Esophagus squamous epithelium (tissue), 5 donors: Measurements from ENCODE around the gene TPX2. TPM values are rescaled to one million over a fixed set of nuclear protein-coding genes. Genes with fewer than 3 reads are reported as not detected.
"Not testable (repeated sequence)": the region's sequence is repeated elsewhere in the genome, so short reads cannot be mapped to it uniquely, and the experiment has no call there.

ENCODE experiments used
- DNase-seq: peaks from one replicate; lab custom pipeline; 2025; lab: John Stamatoyannopoulos, UW
- H3K27ac ChIP-seq, 4 donors: fragments of 200-600 bp; sonication (generic); one replicate each; pipeline ENCODE4 v1.5.1; 2016 to 2019; ENCODE audit warnings: mild to moderate bottlenecking in 1 of 4
- H3K27me3 ChIP-seq, 4 donors: fragments of 200-600 bp; sonication (generic); 1 replicate in 3 of 4; 2 replicates in 1 of 4; pipeline versions ENCODE4 v1.5.1 to v1.6.0; 2017 to 2021; ENCODE audit warnings: antibody characterized with exemption in 1 of 4
- H3K36me3 ChIP-seq, 3 donors: fragments of 200-600 bp; sonication (generic); one replicate each; pipeline ENCODE4 v1.5.1; 2016 to 2019
- H3K4me1 ChIP-seq, 3 donors: fragments of 200-600 bp; sonication (generic); one replicate each; pipeline ENCODE4 v1.5.1; 2017 to 2019
- H3K4me3 ChIP-seq, 4 donors: fragments of 200-600 bp; sonication (generic); 1 replicate in 3 of 4; 2 replicates in 1 of 4; pipeline ENCODE4 v1.5.1; 2016 to 2019; ENCODE audit warnings: mild to moderate bottlenecking in 2 of 4, moderate library complexity in 1 of 4
- H3K9me3 ChIP-seq, 3 donors: fragments of 200-600 bp; sonication (generic); one replicate each; pipeline ENCODE4 v1.5.1; 2016 to 2019
- CTCF ChIP-seq, 6 experiments: fragments of 450-650 bp in 4 of 6; fragments of 200-600 bp in 2 of 6; sonication (generic) in 2 of 6; IDR thresholded peaks; one replicate each; pipeline ENCODE4 v1.5.1; 2016 to 2019; ENCODE audit warnings: antibody characterized with exemption in 6 of 6, mild to moderate bottlenecking in 4 of 6, moderate library complexity in 4 of 6
- POLR2A ChIP-seq, 4 donors: fragments of 450-650 bp; IDR thresholded peaks; one replicate each; pipeline ENCODE4 v1.6.1; 2017; ENCODE audit warnings: antibody characterized with exemption in 4 of 4, mild to moderate bottlenecking in 4 of 4, moderate library complexity in 3 of 4
- WGBS, 2 donors: methylation state at CpG; one replicate each; pipeline ENCODE4 v1.1.5; 2018; 5-methylcytosine and 5-hydroxymethylcytosine counted together
- intact Hi-C: fragments of 100-400 bp; cut with DNase I; formaldehyde crosslinking; loops from one replicate; pipeline ENCODE4 v1.15.0; 2022
- total RNA-seq, 4 donors: library from RNA; depleted of rRNA; stranded (reverse); fragments of >200 nt; gene quantifications; one replicate each; pipeline ENCODE4 v1.1.0, GENCODE V29; 2016
- donor health status: DM: yes; HTN: yes; CAD: no.

TPX2 gene
- total RNA-seq, 4 donors from 2014 or later: 11.4 to 47.1 (median 18.2) TPM

DNA sequence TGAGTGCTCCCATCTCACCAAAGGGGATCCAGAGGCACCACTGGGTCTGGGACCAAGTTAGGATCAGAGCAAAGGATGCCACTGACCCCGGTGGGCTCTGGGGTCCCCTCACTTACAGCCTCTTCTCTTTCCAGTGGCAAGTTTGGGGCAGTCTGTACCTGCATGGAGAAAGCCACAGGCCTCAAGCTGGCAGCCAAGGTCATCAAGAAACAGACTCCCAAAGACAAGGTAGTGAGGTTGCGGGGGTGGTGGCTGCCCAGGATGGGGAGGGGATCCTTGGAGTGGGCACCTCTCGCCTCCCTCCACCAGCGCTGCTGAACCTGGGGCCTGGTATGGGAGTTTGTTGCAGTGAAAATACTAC is 85.0 kb downstream of the TPX2 start:
- no peak for TF ChIP-seq POLR2A (IDR thresholded peaks at IDR 0.05)
- TF ChIP-seq CTCF (IDR thresholded peaks at IDR 0.05): no peak
- Histone ChIP-seq H3K36me3 (no peaks in the 10 kb centered on the region), H3K9me3 (no peaks in the 10 kb centered on the region), H3K4me3 (no peak overlapping the region), H3K4me1 (peaks cover 7 to 13% (median 9%) of the 10 kb centered on the region in 3 donors), H3K27me3 (peaks cover 0 to 7% (median 0%) of the 10 kb centered on the region in 4 donors), H3K27ac (no peak overlapping the region)
- intact Hi-C loops: loop anchor here (10.0 kb wide), 1 partner anchor 201 kb away; no protein-coding TSS in a partner anchor
- no CpG with 5 or more reads among the region's 4 CpGs for WGBS, 2 donors
- DNase-seq: no peak

- no peak for TF ChIP-seq POLR2A (IDR thresholded peaks at IDR 0.05)
- TF ChIP-seq CTCF (IDR thresholded peaks at IDR 0.05): no peak
- DNase-seq: no peak
- Histone ChIP-seq H3K4me1 (peaks cover 7 to 13% (median 9%) of the 10 kb centered on the region in 3 donors), H3K36me3 (no peaks in the 10 kb centered on the region), H3K9me3 (no peaks in the 10 kb centered on the region), H3K27ac (no peak overlapping the region), H3K27me3 (peaks cover 0 to 7% (median 0%) of the 10 kb centered on the region in 4 donors), H3K4me3 (no peak overlapping the region)
- intact Hi-C loops: loop anchor here (10.0 kb wide), 1 partner anchor 200 kb away; no protein-coding TSS in a partner anchor
- WGBS, 2 donors: 73 to 85% methylated on average over 14 of the region's 14 CpGs
Measured at GRCh38 chr20:31824554-31825313, 85.6 kb downstream of the TPX2 start.

DNA sequence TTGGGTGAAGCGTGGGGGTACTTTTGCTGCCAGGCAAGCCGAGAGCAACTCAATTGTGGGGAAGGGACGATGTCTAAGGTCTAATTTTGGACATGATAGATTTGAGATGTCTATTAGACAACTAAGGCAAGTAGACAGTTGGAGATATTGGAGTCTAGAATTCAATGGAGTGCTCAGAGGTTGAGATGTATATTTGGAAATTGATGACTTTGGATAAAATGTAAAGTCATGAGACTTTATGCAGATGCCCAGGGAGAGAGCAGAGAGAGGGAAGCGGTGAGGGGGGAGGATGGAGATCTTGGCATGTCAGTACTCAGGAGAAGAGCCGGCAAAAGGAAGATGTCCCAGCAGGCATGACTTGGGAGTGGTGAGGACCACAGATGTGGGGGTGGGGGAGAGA is 87.0 kb downstream of the TPX2 start:
- WGBS, 2 donors: 71 to 89% methylated on average over 5 of the region's 5 CpGs
- no peak for DNase-seq
- Histone ChIP-seq H3K36me3 (no peaks in the 10 kb centered on the region), H3K27ac (no peak overlapping the region), H3K9me3 (no peaks in the 10 kb centered on the region), H3K4me1 (peaks cover 7 to 13% (median 9%) of the 10 kb centered on the region in 3 donors), H3K4me3 (no peak overlapping the region), H3K27me3 (peaks cover 0 to 3% (median 0%) of the 10 kb centered on the region in 4 donors)
- TF ChIP-seq CTCF (IDR thresholded peaks at IDR 0.05) (no peak), POLR2A (IDR thresholded peaks at IDR 0.05) (no peak)
- intact Hi-C loops: loop anchor here (10.0 kb wide), 1 partner anchor 199 kb away; no protein-coding TSS in a partner anchor

DNA sequence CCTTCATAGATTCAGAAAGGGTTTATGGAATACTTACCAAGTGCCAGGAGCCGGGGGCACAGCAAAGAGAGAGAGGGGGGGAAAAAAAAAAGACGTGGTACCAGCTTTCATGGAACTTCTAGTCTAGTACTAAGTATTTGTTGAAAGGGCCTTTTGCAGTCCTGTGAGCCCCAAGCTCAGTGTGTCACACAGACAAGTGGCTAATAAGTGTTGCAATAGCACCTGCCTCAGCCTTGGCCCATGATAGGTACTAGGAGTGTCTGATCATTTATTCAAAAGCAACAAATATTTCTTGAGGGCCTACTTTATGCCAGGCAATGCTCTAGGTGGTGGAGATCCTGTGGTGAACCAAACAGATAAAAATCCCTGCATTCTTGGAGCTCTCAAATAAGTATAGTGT is 88.0 kb downstream of the TPX2 start:
- intact Hi-C loops: loop anchor here (10.0 kb wide), 1 partner anchor 198 kb away; no protein-coding TSS in a partner anchor
- Histone ChIP-seq H3K27me3 (no peaks in the 10 kb centered on the region), H3K4me1 (peaks cover 7 to 13% (median 9%) of the 10 kb centered on the region in 3 donors), H3K36me3 (no peaks in the 10 kb centered on the region), H3K4me3 (no peak overlapping the region), H3K9me3 (no peaks in the 10 kb centered on the region), H3K27ac (no peak overlapping the region)
- WGBS, 2 donors: 48 to 71% methylated on average over 2 of the region's 2 CpGs
- TF ChIP-seq CTCF (IDR thresholded peaks at IDR 0.05) (no peak), POLR2A (IDR thresholded peaks at IDR 0.05) (no peak)
- DNase-seq: no peak

DNA sequence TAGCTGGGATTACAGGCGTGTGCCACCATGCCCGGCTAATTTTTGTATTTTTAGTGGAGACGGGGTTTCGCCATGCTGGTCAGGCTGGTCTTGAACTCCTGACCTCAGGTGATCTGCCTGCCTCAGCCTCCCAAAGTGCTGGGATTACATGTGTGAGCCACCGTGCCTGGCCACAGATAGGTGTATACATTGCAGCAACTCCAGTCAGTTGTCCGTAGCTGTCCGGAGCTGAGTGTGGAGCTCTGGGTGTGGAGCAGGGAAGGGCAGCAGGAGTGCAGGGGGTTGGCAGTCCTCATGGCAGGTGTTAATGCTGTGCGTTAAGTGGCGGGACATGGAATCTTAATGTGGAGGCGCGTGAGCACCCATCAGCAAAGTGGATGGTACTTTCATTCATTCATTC is 88.9 kb downstream of the TPX2 start:
- H3K36me3 ChIP-seq, H3K9me3 ChIP-seq, H3K4me1 ChIP-seq, H3K4me3 ChIP-seq, DNase-seq, H3K27me3 ChIP-seq, H3K27ac ChIP-seq: not testable (repeated sequence)
- WGBS, 2 donors: 92% methylated on average over 8 to 9 of the region's 11 CpGs
- intact Hi-C loops: loop anchor here (10.0 kb wide), 1 partner anchor 197 kb away; no protein-coding TSS in a partner anchor
